ENCODE results near the gene SLC16A8. TPM values are rescaled to one million over a fixed set of nuclear protein-coding genes. Genes with fewer than 3 reads are reported as not detected.
A peak's percentile ranks its signal among the peaks of the same experiment; 100 is the strongest.

The SLC16A8 gene
- total and polyA plus RNA-seq, 2 donors, result 0.16 to 0.52 TPM

GRCh38 chr22:38034278-38034882 lies 49.6 kb downstream of the SLC16A8 start:
- no peaks in the 10 kb centered on the region for H3K4me1 ChIP-seq (ENCODE audit: insufficient read depth)
- no peak overlapping the region for H3K4me3 ChIP-seq (ENCODE audit: low read depth, low read length)
- H3K27ac ChIP-seq (ENCODE audit: low read depth), result peak overlapping the region; percentile 57
- WGBS, result 26% methylated on average over 15 of the region's 15 CpGs
- no peak for DNase-seq (ENCODE audit: extremely low spot score)
- no peaks in the 10 kb centered on the region for H3K36me3 ChIP-seq (ENCODE audit: insufficient read depth)

GRCh38 chr22:38033522-38034277 lies 50.3 kb downstream of the SLC16A8 start:
- DNase-seq (ENCODE audit: extremely low spot score), result no peak
- H3K4me1 ChIP-seq (ENCODE audit: insufficient read depth), result no peaks in the 10 kb centered on the region
- no peak overlapping the region for H3K4me3 ChIP-seq (ENCODE audit: low read depth, low read length)
- H3K27ac ChIP-seq (ENCODE audit: low read depth), result peak overlapping the region; percentile 57
- H3K36me3 ChIP-seq (ENCODE audit: insufficient read depth), result no peaks in the 10 kb centered on the region
- 72% methylated on average over 27 of the region's 27 CpGs for WGBS

GRCh38 chr22:38032681-38033521 lies 51.1 kb downstream of the SLC16A8 start:
- 83% methylated on average over 19 of the region's 19 CpGs for WGBS
- H3K27ac ChIP-seq (ENCODE audit: low read depth), result peak overlapping the region; percentile 26
- no peaks in the 10 kb centered on the region for H3K4me1 ChIP-seq (ENCODE audit: insufficient read depth)
- no peaks in the 10 kb centered on the region for H3K36me3 ChIP-seq (ENCODE audit: insufficient read depth)
- DNase-seq (ENCODE audit: extremely low spot score), result no peak
- no peak overlapping the region for H3K4me3 ChIP-seq (ENCODE audit: low read depth, low read length)

GRCh38 chr22:38031491-38031890 lies 52.5 kb downstream of the SLC16A8 start:
- WGBS, result 88% methylated on average over 12 of the region's 12 CpGs
- H3K36me3 ChIP-seq (ENCODE audit: insufficient read depth), result no peaks in the 10 kb centered on the region
- no peak for DNase-seq (ENCODE audit: extremely low spot score)
- no peak overlapping the region for H3K27ac ChIP-seq (ENCODE audit: low read depth)
- H3K4me1 ChIP-seq (ENCODE audit: insufficient read depth), result no peaks in the 10 kb centered on the region
- no peak overlapping the region for H3K4me3 ChIP-seq (ENCODE audit: low read depth, low read length)

GRCh38 chr22:38030311-38031133 lies 53.5 kb downstream of the SLC16A8 start:
- 63% methylated on average over 16 of the region's 16 CpGs for WGBS
- Histone ChIP-seq H3K4me3 (ENCODE audit: low read depth, low read length) (no peak overlapping the region), H3K4me1 (ENCODE audit: insufficient read depth) (no peaks in the 10 kb centered on the region), H3K27ac (ENCODE audit: low read depth) (no peak overlapping the region), H3K36me3 (ENCODE audit: insufficient read depth) (no peaks in the 10 kb centered on the region)
- DNase-seq (ENCODE audit: extremely low spot score), result no peak

- Histone ChIP-seq H3K36me3 (ENCODE audit: insufficient read depth) (no peaks in the 10 kb centered on the region), H3K4me1 (ENCODE audit: insufficient read depth) (no peaks in the 10 kb centered on the region), H3K27ac (ENCODE audit: low read depth) (no peak overlapping the region), H3K4me3 (ENCODE audit: low read depth, low read length) (no peak overlapping the region)
- 39% methylated on average over 5 of the region's 5 CpGs for WGBS
- DNase-seq (ENCODE audit: extremely low spot score), result no peak
Observed at GRCh38 chr22:38029901-38030300, 54.1 kb downstream of the SLC16A8 start.

- Histone ChIP-seq H3K27ac (ENCODE audit: low read depth) (no peak overlapping the region), H3K36me3 (ENCODE audit: insufficient read depth) (no peaks in the 10 kb centered on the region), H3K4me3 (ENCODE audit: low read depth, low read length) (no peak overlapping the region), H3K4me1 (ENCODE audit: insufficient read depth) (no peaks in the 10 kb centered on the region)
- no peak for DNase-seq (ENCODE audit: extremely low spot score)
Observed at GRCh38 chr22:38029370-38029769, 54.6 kb downstream of the SLC16A8 start.

GRCh38 chr22:38028344-38029130 lies 55.4 kb downstream of the SLC16A8 start:
- Histone ChIP-seq H3K27ac (ENCODE audit: low read depth) (no peak overlapping the region), H3K36me3 (ENCODE audit: insufficient read depth) (no peaks in the 10 kb centered on the region), H3K4me1 (ENCODE audit: insufficient read depth) (no peaks in the 10 kb centered on the region), H3K4me3 (ENCODE audit: low read depth, low read length) (no peak overlapping the region)
- 88% methylated on average over 15 of the region's 15 CpGs for WGBS
- DNase-seq (ENCODE audit: extremely low spot score), result no peak

Other genes with a start within 250 kb of the SLC16A8 start
- gene ANKRD54, start 239.8 kb downstream of the SLC16A8 start, total RNA-seq, result 8.5 TPM
- gene ANKRD54, start 239.8 kb downstream of the SLC16A8 start, polyA plus RNA-seq, result 26.2 TPM
- 398 TPM for gene EIF3L, start 234.8 kb downstream of the SLC16A8 start, total RNA-seq
- gene EIF3L, start 234.8 kb downstream of the SLC16A8 start, polyA plus RNA-seq, result 404 TPM
- 22.7 TPM for gene MICALL1, start 177.9 kb downstream of the SLC16A8 start, total RNA-seq
- 69.5 TPM for gene MICALL1, start 177.9 kb downstream of the SLC16A8 start, polyA plus RNA-seq
- 0.26 TPM for gene C22orf23, start 130.6 kb downstream of the SLC16A8 start, total RNA-seq
- 0.95 TPM for gene C22orf23, start 130.6 kb downstream of the SLC16A8 start, polyA plus RNA-seq
- gene POLR2F, start 130.5 kb downstream of the SLC16A8 start, total RNA-seq, result 24.7 TPM
- 126 TPM for gene POLR2F, start 130.5 kb downstream of the SLC16A8 start, polyA plus RNA-seq
- 4.5 TPM for gene SOX10, start 99.6 kb downstream of the SLC16A8 start, total RNA-seq
- gene SOX10, start 99.6 kb downstream of the SLC16A8 start, polyA plus RNA-seq, result 10.7 TPM
- gene PICK1, start 26.8 kb downstream of the SLC16A8 start, total RNA-seq, result 13.7 TPM
- gene PICK1, start 26.8 kb downstream of the SLC16A8 start, polyA plus RNA-seq, result 19.4 TPM
- gene BAIAP2L2, start 26.5 kb upstream of the SLC16A8 start, total RNA-seq, result not detected
- gene BAIAP2L2, start 26.5 kb upstream of the SLC16A8 start, polyA plus RNA-seq, result 0.42 TPM
- gene PLA2G6, start 97.6 kb upstream of the SLC16A8 start, total RNA-seq, result 21.2 TPM
- 21.1 TPM for gene PLA2G6, start 97.6 kb upstream of the SLC16A8 start, polyA plus RNA-seq
- gene MAFF, start 117.8 kb upstream of the SLC16A8 start, total RNA-seq, result 8.4 TPM
- 32.4 TPM for gene MAFF, start 117.8 kb upstream of the SLC16A8 start, polyA plus RNA-seq
- 24.8 TPM for gene TMEM184B, start 188.8 kb upstream of the SLC16A8 start, total RNA-seq
- gene TMEM184B, start 188.8 kb upstream of the SLC16A8 start, polyA plus RNA-seq, result 51.5 TPM
- gene CSNK1E, start 233.2 kb upstream of the SLC16A8 start, total RNA-seq, result 71.4 TPM
- 95.8 TPM for gene CSNK1E, start 233.2 kb upstream of the SLC16A8 start, polyA plus RNA-seq